ENCODE results near the gene LARP4.
"Not testable (repeated sequence)": the region's sequence is repeated elsewhere in the genome, so short reads cannot be mapped to it uniquely, and the experiment has no call there.

LARP4 gene

GRCh38 chr12:50425589-50426258 is 25.0 kb downstream of the LARP4 start:
- H3K4me2 ChIP-seq: no peak overlapping the region
- no peak overlapping the region for H3K9ac ChIP-seq
- H3K36me3 ChIP-seq: peaks cover 70% of the 10 kb centered on the region
- H3K4me1 ChIP-seq: no peaks in the 10 kb centered on the region
- H3K27me3 ChIP-seq: no peaks in the 10 kb centered on the region
- H3K27ac ChIP-seq: no peak overlapping the region
- H4K20me1 ChIP-seq: peaks cover 76% of the 10 kb centered on the region
- TF ChIP-seq Cebpa-rat (IDR thresholded peaks at IDR 0.05): no peak
- H3K9me3 ChIP-seq: no peaks in the 10 kb centered on the region
- no peak overlapping the region for H3K4me3 ChIP-seq

- H3K4me3 ChIP-seq, H3K9ac ChIP-seq, H3K27me3 ChIP-seq, H3K27ac ChIP-seq, H3K4me2 ChIP-seq, H3K4me1 ChIP-seq, H3K9me3 ChIP-seq: not testable (repeated sequence)
- H3K36me3 ChIP-seq: peaks cover 92% of the 10 kb centered on the region
- peaks cover 18% of the 10 kb centered on the region for H4K20me1 ChIP-seq
Measured at GRCh38 chr12:50431656-50432055, 31.0 kb downstream of the LARP4 start.

GRCh38 chr12:50440288-50440687 is 39.6 kb downstream of the LARP4 start:
- no peak overlapping the region for H3K4me2 ChIP-seq

GRCh38 chr12:50441763-50442162 is 41.1 kb downstream of the LARP4 start:
- no peak overlapping the region for H3K27ac ChIP-seq

More at GRCh38 chr12:50440288-50440687, 39.6 kb downstream of the LARP4 start:
- Histone ChIP-seq H3K36me3 (peaks cover 95% of the 10 kb centered on the region), H3K27me3 (no peaks in the 10 kb centered on the region), H3K4me3 (no peak overlapping the region), H3K9ac (no peak overlapping the region), H3K9me3 (no peaks in the 10 kb centered on the region), H4K20me1 (no peaks in the 10 kb centered on the region), H3K27ac (no peak overlapping the region), H3K4me1 (no peaks in the 10 kb centered on the region)
- no peak for TF ChIP-seq Cebpa-rat (IDR thresholded peaks at IDR 0.05)

GRCh38 chr12:50442178-50442908 is 41.7 kb downstream of the LARP4 start:
- TF ChIP-seq Cebpa-rat (IDR thresholded peaks at IDR 0.05): no peak
- Histone ChIP-seq H3K9me3 (no peaks in the 10 kb centered on the region), H3K9ac (no peak overlapping the region), H3K4me2 (no peak overlapping the region), H3K4me1 (no peaks in the 10 kb centered on the region), H3K27ac (no peak overlapping the region), H3K4me3 (no peak overlapping the region), H4K20me1 (no peaks in the 10 kb centered on the region), H3K36me3 (peaks cover 92% of the 10 kb centered on the region), H3K27me3 (no peaks in the 10 kb centered on the region)

More at GRCh38 chr12:50441763-50442162, 41.1 kb downstream of the LARP4 start:
- no peaks in the 10 kb centered on the region for H3K4me1 ChIP-seq
- H3K36me3 ChIP-seq: peaks cover 92% of the 10 kb centered on the region
- H3K9ac ChIP-seq: no peak overlapping the region
- H3K27me3 ChIP-seq: no peaks in the 10 kb centered on the region
- H3K9me3 ChIP-seq: no peaks in the 10 kb centered on the region
- no peak overlapping the region for H3K4me3 ChIP-seq
- TF ChIP-seq Cebpa-rat (IDR thresholded peaks at IDR 0.05): no peak
- H4K20me1 ChIP-seq: no peaks in the 10 kb centered on the region
- no peak overlapping the region for H3K4me2 ChIP-seq

- peaks cover 93% of the 10 kb centered on the region for H3K36me3 ChIP-seq
- not testable (repeated sequence) for H3K9ac ChIP-seq, H3K27ac ChIP-seq
Measured at GRCh38 chr12:50449671-50450070, 49.0 kb downstream of the LARP4 start.

GRCh38 chr12:50452795-50453194 is 52.1 kb downstream of the LARP4 start:
- TF ChIP-seq Cebpa-rat (IDR thresholded peaks at IDR 0.05): no peak
- H3K4me3 ChIP-seq: no peak overlapping the region
- no peaks in the 10 kb centered on the region for H4K20me1 ChIP-seq
- H3K27ac ChIP-seq: no peak overlapping the region
- H3K4me2 ChIP-seq: no peak overlapping the region
- H3K9me3 ChIP-seq: no peaks in the 10 kb centered on the region
- H3K27me3 ChIP-seq: no peaks in the 10 kb centered on the region
- no peak overlapping the region for H3K9ac ChIP-seq
- peaks cover 94% of the 10 kb centered on the region for H3K36me3 ChIP-seq
- no peaks in the 10 kb centered on the region for H3K4me1 ChIP-seq

More at GRCh38 chr12:50449671-50450070, 49.0 kb downstream of the LARP4 start:
- H3K9me3 ChIP-seq, H4K20me1 ChIP-seq, H3K4me1 ChIP-seq, H3K27me3 ChIP-seq, H3K4me3 ChIP-seq, H3K4me2 ChIP-seq: not testable (repeated sequence)

- TF ChIP-seq Cebpa-rat (IDR thresholded peaks at IDR 0.05): no peak
Measured at GRCh38 chr12:50453872-50454271, 53.2 kb downstream of the LARP4 start.

GRCh38 chr12:50458606-50459005 is 57.9 kb downstream of the LARP4 start:
- no peaks in the 10 kb centered on the region for H3K4me1 ChIP-seq
- no peak overlapping the region for H3K4me3 ChIP-seq
- TF ChIP-seq Cebpa-rat (IDR thresholded peaks at IDR 0.05): no peak
- H3K9me3 ChIP-seq: peaks cover 18% of the 10 kb centered on the region
- no peak overlapping the region for H3K9ac ChIP-seq
- H3K27ac ChIP-seq: no peak overlapping the region
- H4K20me1 ChIP-seq: no peaks in the 10 kb centered on the region
- H3K27me3 ChIP-seq: no peaks in the 10 kb centered on the region
- H3K36me3 ChIP-seq: peaks cover 95% of the 10 kb centered on the region
- H3K4me2 ChIP-seq: no peak overlapping the region

More at GRCh38 chr12:50453872-50454271, 53.2 kb downstream of the LARP4 start:
- Histone ChIP-seq H3K27ac (no peak overlapping the region), H4K20me1 (no peaks in the 10 kb centered on the region), H3K9ac (no peak overlapping the region), H3K4me2 (no peak overlapping the region), H3K4me3 (no peak overlapping the region), H3K36me3 (peaks cover 92% of the 10 kb centered on the region), H3K9me3 (no peaks in the 10 kb centered on the region), H3K4me1 (no peaks in the 10 kb centered on the region), H3K27me3 (no peaks in the 10 kb centered on the region)

GRCh38 chr12:50467439-50467838 is 66.8 kb downstream of the LARP4 start:
- no peak for TF ChIP-seq Cebpa-rat (IDR thresholded peaks at IDR 0.05)
- Histone ChIP-seq H3K9me3 (peaks cover 31% of the 10 kb centered on the region), H4K20me1 (no peaks in the 10 kb centered on the region), H3K9ac (no peak overlapping the region), H3K4me2 (no peak overlapping the region), H3K36me3 (peaks cover 97% of the 10 kb centered on the region), H3K4me3 (no peak overlapping the region), H3K27me3 (no peaks in the 10 kb centered on the region), H3K27ac (no peak overlapping the region), H3K4me1 (no peaks in the 10 kb centered on the region)
